ENCODE results near the gene DIABLO.
A peak's percentile ranks its signal among the peaks of the same experiment; 100 is the strongest.

DIABLO gene

GRCh38 chr12:122192441-122192840 is 33.4 kb downstream of the DIABLO start:
- H3K18ac ChIP-seq (ENCODE audit: low read length) = no peak overlapping the region
- H3K36me3 ChIP-seq (ENCODE audit: control insufficient read depth, insufficient read depth, low read length) = no peaks in the 10 kb centered on the region
- no peak overlapping the region for H2BK5ac ChIP-seq (ENCODE audit: low read length)
- H2AK5ac ChIP-seq (ENCODE audit: low read length) = no peak overlapping the region
- H3K23ac ChIP-seq (ENCODE audit: low read length) = no peak overlapping the region
- H3K9ac ChIP-seq (ENCODE audit: low read length) = no peak overlapping the region
- DNase-seq = no peak
- H3K4ac ChIP-seq (ENCODE audit: low read depth, low read length) = no peak overlapping the region
- no peaks in the 10 kb centered on the region for H3K79me1 ChIP-seq (ENCODE audit: low read length)
- no peak overlapping the region for H4K5ac ChIP-seq (ENCODE audit: low read length)
- no peaks in the 10 kb centered on the region for H3K79me2 ChIP-seq (ENCODE audit: control insufficient read depth, insufficient read depth, low read length)
- no CpG with 5 or more reads among the region's 11 CpGs for WGBS (ENCODE audit: extremely low coverage, insufficient coverage, low lambda C conversion rate)
- H4K8ac ChIP-seq (ENCODE audit: low read depth, low read length) = no peak overlapping the region
- no peak overlapping the region for H3K56ac ChIP-seq (ENCODE audit: low read length)
- no peak overlapping the region for H2BK120ac ChIP-seq (ENCODE audit: low read depth, low read length)
- no peaks in the 10 kb centered on the region for H3K4me1 ChIP-seq (ENCODE audit: control insufficient read depth, low read depth, low read length)
- no peak overlapping the region for H3K27ac ChIP-seq (ENCODE audit: low read depth, low read length)
- no peak overlapping the region for H3K4me2 ChIP-seq (ENCODE audit: low read length)
- H3K27me3 ChIP-seq (ENCODE audit: insufficient read depth, low read length, poor library complexity) = no peaks in the 10 kb centered on the region
- no peak overlapping the region for H2BK15ac ChIP-seq (replicated peaks; ENCODE audit: low read depth)
- no peak overlapping the region for H3K4me3 ChIP-seq (ENCODE audit: low read length)

- H3K79me2 ChIP-seq (ENCODE audit: control insufficient read depth, insufficient read depth, low read length) = no peaks in the 10 kb centered on the region
- H3K56ac ChIP-seq (ENCODE audit: low read length) = no peak overlapping the region
- H4K8ac ChIP-seq (ENCODE audit: low read depth, low read length) = no peak overlapping the region
- H3K36me3 ChIP-seq (ENCODE audit: control insufficient read depth, insufficient read depth, low read length) = no peaks in the 10 kb centered on the region
- H3K79me1 ChIP-seq (ENCODE audit: low read length) = no peaks in the 10 kb centered on the region
- no peaks in the 10 kb centered on the region for H3K27me3 ChIP-seq (ENCODE audit: insufficient read depth, low read length, poor library complexity)
- no CpG with 5 or more reads among the region's 18 CpGs for WGBS (ENCODE audit: extremely low coverage, insufficient coverage, low lambda C conversion rate)
- H2AK5ac ChIP-seq (ENCODE audit: low read length) = no peak overlapping the region
- no peak overlapping the region for H3K4ac ChIP-seq (ENCODE audit: low read depth, low read length)
- no peak overlapping the region for H3K27ac ChIP-seq (ENCODE audit: low read depth, low read length)
- H3K4me3 ChIP-seq (ENCODE audit: low read length) = no peak overlapping the region
- H2BK15ac ChIP-seq (replicated peaks; ENCODE audit: low read depth) = no peak overlapping the region
- no peak overlapping the region for H4K5ac ChIP-seq (ENCODE audit: low read length)
- no peak overlapping the region for H2BK5ac ChIP-seq (ENCODE audit: low read length)
- H3K9ac ChIP-seq (ENCODE audit: low read length) = no peak overlapping the region
- H3K4me1 ChIP-seq (ENCODE audit: control insufficient read depth, low read depth, low read length) = no peaks in the 10 kb centered on the region
- H3K23ac ChIP-seq (ENCODE audit: low read length) = no peak overlapping the region
- H3K18ac ChIP-seq (ENCODE audit: low read length) = no peak overlapping the region
- DNase-seq = peak; percentile 88
- no peak overlapping the region for H3K4me2 ChIP-seq (ENCODE audit: low read length)
- H2BK120ac ChIP-seq (ENCODE audit: low read depth, low read length) = no peak overlapping the region
Measured at GRCh38 chr12:122190842-122191668, 34.8 kb downstream of the DIABLO start.

GRCh38 chr12:122189626-122190475 is 36.0 kb downstream of the DIABLO start:
- H3K27ac ChIP-seq (ENCODE audit: low read depth, low read length) = no peak overlapping the region
- no peak overlapping the region for H3K56ac ChIP-seq (ENCODE audit: low read length)
- H3K18ac ChIP-seq (ENCODE audit: low read length) = no peak overlapping the region
- no peak overlapping the region for H4K5ac ChIP-seq (ENCODE audit: low read length)
- H3K4me3 ChIP-seq (ENCODE audit: low read length) = no peak overlapping the region
- no peak overlapping the region for H3K9ac ChIP-seq (ENCODE audit: low read length)
- no peaks in the 10 kb centered on the region for H3K36me3 ChIP-seq (ENCODE audit: control insufficient read depth, insufficient read depth, low read length)
- no peak overlapping the region for H2BK120ac ChIP-seq (ENCODE audit: low read depth, low read length)
- no peaks in the 10 kb centered on the region for H3K79me1 ChIP-seq (ENCODE audit: low read length)
- H2BK5ac ChIP-seq (ENCODE audit: low read length) = no peak overlapping the region
- H3K4ac ChIP-seq (ENCODE audit: low read depth, low read length) = no peak overlapping the region
- no peak overlapping the region for H2BK15ac ChIP-seq (replicated peaks; ENCODE audit: low read depth)
- DNase-seq = no peak
- no peak overlapping the region for H2AK5ac ChIP-seq (ENCODE audit: low read length)
- no peaks in the 10 kb centered on the region for H3K4me1 ChIP-seq (ENCODE audit: control insufficient read depth, low read depth, low read length)
- H3K4me2 ChIP-seq (ENCODE audit: low read length) = no peak overlapping the region
- H3K23ac ChIP-seq (ENCODE audit: low read length) = no peak overlapping the region
- H4K8ac ChIP-seq (ENCODE audit: low read depth, low read length) = no peak overlapping the region
- WGBS (ENCODE audit: extremely low coverage, insufficient coverage, low lambda C conversion rate) = no CpG with 5 or more reads among the region's 34 CpGs
- no peaks in the 10 kb centered on the region for H3K27me3 ChIP-seq (ENCODE audit: insufficient read depth, low read length, poor library complexity)
- no peaks in the 10 kb centered on the region for H3K79me2 ChIP-seq (ENCODE audit: control insufficient read depth, insufficient read depth, low read length)

GRCh38 chr12:122187466-122187865 is 38.4 kb downstream of the DIABLO start:
- H3K4me1 ChIP-seq (ENCODE audit: control insufficient read depth, low read depth, low read length) = no peaks in the 10 kb centered on the region
- H3K23ac ChIP-seq (ENCODE audit: low read length) = no peak overlapping the region
- no peaks in the 10 kb centered on the region for H3K36me3 ChIP-seq (ENCODE audit: control insufficient read depth, insufficient read depth, low read length)
- WGBS (ENCODE audit: extremely low coverage, insufficient coverage, low lambda C conversion rate) = no CpG with 5 or more reads among the region's 12 CpGs
- no peak overlapping the region for H2BK120ac ChIP-seq (ENCODE audit: low read depth, low read length)
- no peak overlapping the region for H3K4ac ChIP-seq (ENCODE audit: low read depth, low read length)
- H3K56ac ChIP-seq (ENCODE audit: low read length) = no peak overlapping the region
- H2BK15ac ChIP-seq (replicated peaks; ENCODE audit: low read depth) = no peak overlapping the region
- H3K27ac ChIP-seq (ENCODE audit: low read depth, low read length) = no peak overlapping the region
- H4K5ac ChIP-seq (ENCODE audit: low read length) = no peak overlapping the region
- H3K27me3 ChIP-seq (ENCODE audit: insufficient read depth, low read length, poor library complexity) = peaks cover 3% of the 10 kb centered on the region
- H3K79me2 ChIP-seq (ENCODE audit: control insufficient read depth, insufficient read depth, low read length) = no peaks in the 10 kb centered on the region
- no peak overlapping the region for H2BK5ac ChIP-seq (ENCODE audit: low read length)
- no peak overlapping the region for H3K4me2 ChIP-seq (ENCODE audit: low read length)
- H3K79me1 ChIP-seq (ENCODE audit: low read length) = no peaks in the 10 kb centered on the region
- H3K4me3 ChIP-seq (ENCODE audit: low read length) = no peak overlapping the region
- H4K8ac ChIP-seq (ENCODE audit: low read depth, low read length) = no peak overlapping the region
- H3K9ac ChIP-seq (ENCODE audit: low read length) = no peak overlapping the region
- H3K18ac ChIP-seq (ENCODE audit: low read length) = no peak overlapping the region
- DNase-seq = no peak
- no peak overlapping the region for H2AK5ac ChIP-seq (ENCODE audit: low read length)

- Histone ChIP-seq H3K27ac (ENCODE audit: low read depth, low read length) (no peak overlapping the region), H3K4ac (ENCODE audit: low read depth, low read length) (no peak overlapping the region), H4K8ac (ENCODE audit: low read depth, low read length) (no peak overlapping the region), H2BK120ac (ENCODE audit: low read depth, low read length) (no peak overlapping the region), H3K4me1 (ENCODE audit: control insufficient read depth, low read depth, low read length) (no peaks in the 10 kb centered on the region), H3K4me2 (ENCODE audit: low read length) (no peak overlapping the region), H2BK15ac (replicated peaks; ENCODE audit: low read depth) (no peak overlapping the region), H3K56ac (ENCODE audit: low read length) (no peak overlapping the region), H3K4me3 (ENCODE audit: low read length) (no peak overlapping the region), H3K23ac (ENCODE audit: low read length) (no peak overlapping the region), H3K79me2 (ENCODE audit: control insufficient read depth, insufficient read depth, low read length) (no peaks in the 10 kb centered on the region), H2AK5ac (ENCODE audit: low read length) (no peak overlapping the region), H3K79me1 (ENCODE audit: low read length) (no peaks in the 10 kb centered on the region), H3K9ac (ENCODE audit: low read length) (no peak overlapping the region), H4K5ac (ENCODE audit: low read length) (no peak overlapping the region), H3K27me3 (ENCODE audit: insufficient read depth, low read length, poor library complexity) (peaks cover 3% of the 10 kb centered on the region), H3K36me3 (ENCODE audit: control insufficient read depth, insufficient read depth, low read length) (no peaks in the 10 kb centered on the region), H2BK5ac (ENCODE audit: low read length) (no peak overlapping the region), H3K18ac (ENCODE audit: low read length) (no peak overlapping the region)
- no CpG with 5 or more reads among the region's 10 CpGs for WGBS (ENCODE audit: extremely low coverage, insufficient coverage, low lambda C conversion rate)
- DNase-seq = no peak
Measured at GRCh38 chr12:122185494-122186082, 40.3 kb downstream of the DIABLO start.

All from mesendoderm (in vitro differentiated cells).